GM12801 (cell line): ENCODE measurements around the gene TGFBR1.

Source experiments
- TF ChIP-seq, protein P1 (sequence below): IDR thresholded peaks from one replicate; pipeline ENCODE4 v1.5.1; 2011; ENCODE audit warnings: control low read depth; ENCODE audit not compliant: insufficient read length; ENCODE audit errors: extremely low read depth

Gene TGFBR1

DNA sequence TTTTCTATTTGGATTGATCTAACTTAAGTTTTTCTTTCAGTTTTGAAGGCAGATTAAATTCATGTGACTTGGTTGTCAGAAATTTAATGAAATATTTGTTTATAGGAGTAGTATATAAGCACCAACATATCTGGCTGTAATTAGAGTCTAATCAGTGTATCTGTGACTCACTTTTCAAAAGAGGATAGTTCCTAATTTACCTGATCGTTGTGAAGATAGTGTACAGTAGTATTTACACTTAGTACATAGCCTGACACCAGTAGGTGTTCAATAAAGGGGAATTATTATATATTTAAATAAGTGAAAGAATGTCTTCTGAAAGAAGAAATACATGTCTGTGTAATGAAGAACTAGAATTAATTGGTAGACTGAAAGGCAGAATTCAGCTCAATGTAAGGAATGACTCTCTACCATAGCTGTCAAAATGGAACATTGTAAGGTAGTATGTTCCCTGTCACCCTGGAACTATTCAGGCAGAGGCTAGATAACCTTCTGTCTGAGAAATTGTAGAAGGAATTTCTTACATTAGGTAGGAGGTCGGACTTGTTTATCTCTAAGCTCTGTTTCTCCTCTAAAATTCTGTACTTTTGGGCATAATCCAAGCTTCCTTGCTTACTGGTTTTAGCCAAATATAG is 8.6 kb downstream of the TGFBR1 start:
- TF ChIP-seq, protein P1, sequence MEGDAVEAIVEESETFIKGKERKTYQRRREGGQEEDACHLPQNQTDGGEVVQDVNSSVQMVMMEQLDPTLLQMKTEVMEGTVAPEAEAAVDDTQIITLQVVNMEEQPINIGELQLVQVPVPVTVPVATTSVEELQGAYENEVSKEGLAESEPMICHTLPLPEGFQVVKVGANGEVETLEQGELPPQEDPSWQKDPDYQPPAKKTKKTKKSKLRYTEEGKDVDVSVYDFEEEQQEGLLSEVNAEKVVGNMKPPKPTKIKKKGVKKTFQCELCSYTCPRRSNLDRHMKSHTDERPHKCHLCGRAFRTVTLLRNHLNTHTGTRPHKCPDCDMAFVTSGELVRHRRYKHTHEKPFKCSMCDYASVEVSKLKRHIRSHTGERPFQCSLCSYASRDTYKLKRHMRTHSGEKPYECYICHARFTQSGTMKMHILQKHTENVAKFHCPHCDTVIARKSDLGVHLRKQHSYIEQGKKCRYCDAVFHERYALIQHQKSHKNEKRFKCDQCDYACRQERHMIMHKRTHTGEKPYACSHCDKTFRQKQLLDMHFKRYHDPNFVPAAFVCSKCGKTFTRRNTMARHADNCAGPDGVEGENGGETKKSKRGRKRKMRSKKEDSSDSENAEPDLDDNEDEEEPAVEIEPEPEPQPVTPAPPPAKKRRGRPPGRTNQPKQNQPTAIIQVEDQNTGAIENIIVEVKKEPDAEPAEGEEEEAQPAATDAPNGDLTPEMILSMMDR = no peak

DNA sequence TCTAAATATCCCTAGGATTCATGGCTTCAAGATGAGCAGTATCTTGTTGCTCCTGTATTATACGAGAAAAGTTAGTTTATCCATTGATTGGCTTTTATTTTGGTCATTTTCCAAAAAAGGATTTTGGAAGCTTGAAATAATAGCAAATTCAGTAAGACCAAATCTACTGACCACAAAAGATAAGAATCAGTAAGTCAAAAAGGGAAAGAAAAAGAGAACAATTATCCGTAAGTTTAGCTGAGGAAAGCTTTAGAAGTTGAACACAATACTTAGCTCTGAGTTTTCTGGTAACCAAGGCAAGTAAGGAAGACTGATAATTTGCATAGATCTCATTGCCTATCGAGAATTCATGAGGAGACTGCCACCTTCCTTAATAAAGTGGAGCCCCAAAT is 9.1 kb downstream of the TGFBR1 start:
- TF ChIP-seq, protein P1 = no peak

DNA sequence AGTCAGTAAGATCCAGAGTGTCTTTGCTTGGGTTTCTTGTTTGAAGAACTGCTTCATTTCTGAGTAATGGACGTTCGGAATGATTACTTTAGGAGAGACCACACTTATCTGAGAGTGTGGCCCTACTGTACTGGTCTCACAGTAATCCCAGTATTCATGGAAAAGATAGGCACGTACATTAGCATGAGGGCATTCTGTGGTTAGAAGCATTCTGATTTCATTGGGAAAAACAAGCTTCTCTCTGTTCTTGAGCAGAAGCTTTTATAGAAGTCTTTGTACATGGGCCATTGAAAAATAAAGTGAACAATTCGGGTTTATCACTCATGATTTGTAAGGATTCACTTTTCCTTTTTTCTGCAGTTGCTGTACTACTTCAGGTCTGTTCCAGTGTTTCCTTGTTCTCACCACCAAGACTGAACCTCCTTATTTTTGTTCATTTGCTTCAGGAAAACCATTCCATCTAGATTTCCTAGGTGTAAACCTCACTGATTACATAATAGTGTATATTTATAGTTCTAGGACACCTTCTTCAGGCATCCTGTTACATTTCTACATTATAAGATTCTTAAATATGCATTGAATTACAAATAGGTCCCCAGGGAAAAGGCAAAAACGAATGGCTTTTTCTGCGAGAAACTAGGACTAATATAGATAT is 10.1 kb downstream of the TGFBR1 start:
- TF ChIP-seq, protein P1 = no peak

GRCh38 chr9:99116003-99116411 is 11.1 kb downstream of the TGFBR1 start:
- TF ChIP-seq, protein P1 = no peak

GRCh38 chr9:99118782-99119466 is 14.0 kb downstream of the TGFBR1 start:
- TF ChIP-seq, protein P1 = no peak

GRCh38 chr9:99119976-99120655 is 15.2 kb downstream of the TGFBR1 start:
- TF ChIP-seq, protein P1 = no peak

GRCh38 chr9:99121604-99122003 is 16.7 kb downstream of the TGFBR1 start:
- TF ChIP-seq, protein P1 = no peak
